GM18951 (cell line): ENCODE measurements around the gene MMP15.

Source experiments
- POLR2A ChIP-seq: IDR thresholded peaks from 4 replicates; pipeline ENCODE4 v1.6.1; 2011; ENCODE audit warnings: mild to moderate bottlenecking; ENCODE audit not compliant: insufficient read length, insufficient read depth; ENCODE audit errors: extremely low read depth
- in situ Hi-C: fragments of 300-500 bp; cut with MboI; formaldehyde crosslinking; loops from one replicate; pipeline ENCODE4 v1.12.0; 2022; ENCODE audit warnings: low sequenced_read_pairs, mixed read lengths, inconsistent platforms; ENCODE audit not compliant: unreplicated experiment

MMP15 gene

DNA sequence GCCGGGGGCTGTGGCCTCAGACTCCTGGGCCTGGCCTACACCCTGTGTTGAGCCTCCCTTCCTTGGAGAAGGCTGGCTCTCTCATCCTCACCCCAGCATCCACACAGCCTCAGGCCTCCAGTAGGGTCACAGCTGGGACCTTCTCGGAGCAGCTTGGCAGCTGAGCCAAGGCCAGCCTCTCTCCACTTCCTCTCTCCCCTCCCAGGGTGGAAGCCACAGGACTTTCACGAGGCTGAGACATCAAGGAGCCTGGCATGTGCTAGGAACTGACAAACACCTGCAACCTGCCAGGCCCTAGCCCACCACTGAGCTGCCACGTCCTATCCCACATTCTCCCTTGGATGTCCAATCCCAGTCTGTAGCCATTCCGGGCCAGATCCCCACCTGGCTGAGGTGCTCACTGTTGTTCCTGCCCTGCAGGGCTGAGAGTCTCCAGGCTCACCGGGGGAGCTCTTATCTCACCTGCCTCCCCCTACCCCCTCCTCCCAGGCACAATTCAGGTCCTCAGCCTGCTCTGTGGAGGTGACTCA lies 3.1 kb downstream of the MMP15 start:
- in situ Hi-C loops: no loop called here

DNA sequence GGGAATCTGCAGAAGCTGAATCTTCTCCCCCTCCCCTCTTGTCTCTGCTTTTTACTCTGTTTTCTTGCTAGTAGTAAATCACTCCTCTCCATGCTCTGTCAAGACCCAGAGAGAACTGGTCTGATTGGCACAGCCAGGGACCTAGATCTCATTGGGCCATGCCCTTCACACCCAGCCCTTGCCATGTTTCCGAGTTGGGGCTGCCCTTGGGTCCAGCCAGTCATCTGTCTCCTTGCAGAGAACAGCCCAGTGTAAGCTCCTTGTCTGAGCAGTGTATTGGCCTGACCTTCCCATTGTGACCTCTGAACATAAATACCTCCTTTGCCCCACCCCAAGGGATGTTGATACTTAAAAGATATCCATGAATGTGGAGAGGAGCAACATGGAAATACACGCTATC lies 3.9 kb downstream of the MMP15 start:
- in situ Hi-C loops: no loop called here
- TF ChIP-seq POLR2A: no peak

More for the DNA sequence above, 3.1 kb downstream of the MMP15 start:
- no peak for TF ChIP-seq POLR2A

DNA sequence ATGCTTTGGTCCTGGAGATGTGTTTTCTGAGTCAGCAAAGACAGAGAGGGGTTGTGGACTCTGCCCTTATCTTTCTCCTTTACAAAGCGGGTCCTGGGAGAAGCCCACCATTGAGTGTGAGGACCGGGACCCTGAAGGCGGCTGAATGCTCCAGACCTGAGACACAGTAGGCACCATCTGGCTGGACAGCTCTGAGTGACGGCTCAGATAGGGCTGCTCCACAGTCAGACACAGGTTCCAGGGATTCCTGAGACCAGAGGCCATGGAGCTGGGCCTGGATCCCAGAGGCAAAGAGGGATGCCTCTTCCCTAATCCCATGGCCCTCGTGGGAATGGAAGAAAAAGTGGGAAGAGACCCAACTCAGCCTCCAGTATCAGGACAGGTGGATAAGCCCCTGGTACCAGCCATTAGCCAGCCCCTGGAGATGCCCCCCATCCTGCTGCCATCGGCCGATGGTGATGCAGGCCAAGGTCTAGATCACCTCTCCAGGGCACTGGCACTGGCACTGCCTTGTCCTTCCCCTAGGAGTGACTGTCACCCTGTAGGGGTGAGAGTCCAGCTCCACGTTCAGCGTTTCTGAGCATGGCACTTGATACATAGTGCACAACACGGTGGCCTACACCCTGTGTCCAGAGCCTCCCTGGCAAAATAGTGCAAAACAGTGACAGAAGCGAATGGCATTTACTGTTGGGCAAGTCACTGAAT lies 4.7 kb downstream of the MMP15 start:
- in situ Hi-C loops: no loop called here
- TF ChIP-seq POLR2A: no peak

DNA sequence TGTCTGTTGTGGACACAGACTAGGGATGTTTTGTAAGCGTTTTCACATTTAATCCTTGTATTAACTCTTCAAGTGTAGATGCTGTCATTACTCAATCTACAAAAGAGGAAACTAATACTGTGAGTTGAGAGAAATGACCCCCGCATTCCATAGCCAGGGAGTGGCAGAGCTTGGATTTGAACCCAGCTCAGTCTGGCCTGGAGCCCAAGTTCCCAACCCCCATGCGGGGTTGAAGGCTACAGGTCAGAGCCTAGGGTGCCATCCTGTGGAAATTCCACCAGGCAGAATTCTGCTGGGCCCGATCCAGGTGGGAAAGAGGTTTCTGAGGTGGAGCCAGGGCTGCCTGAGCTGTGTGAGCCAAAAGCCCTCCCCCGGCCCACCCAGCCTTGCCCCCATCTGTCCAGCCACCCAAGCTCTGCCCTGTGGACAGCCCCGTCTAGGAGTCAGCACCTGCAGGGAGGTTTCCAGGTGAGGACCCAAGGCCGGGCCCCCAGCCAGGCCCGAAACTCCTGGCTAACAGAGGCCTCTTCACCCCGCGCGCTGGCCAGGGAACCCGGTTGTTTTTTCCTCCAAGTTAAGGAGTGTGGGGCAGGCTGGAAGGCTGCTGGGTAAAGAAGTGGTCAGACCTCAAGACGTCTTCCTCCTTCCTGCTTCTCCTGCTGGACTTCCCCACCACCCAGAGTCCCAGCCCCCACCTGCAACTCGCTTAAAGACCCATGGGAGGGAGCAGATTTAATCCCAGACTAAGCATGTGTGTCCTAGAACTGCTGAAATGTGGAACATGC lies 5.7 kb downstream of the MMP15 start:
- in situ Hi-C loops: no loop called here
- no peak for TF ChIP-seq POLR2A

DNA sequence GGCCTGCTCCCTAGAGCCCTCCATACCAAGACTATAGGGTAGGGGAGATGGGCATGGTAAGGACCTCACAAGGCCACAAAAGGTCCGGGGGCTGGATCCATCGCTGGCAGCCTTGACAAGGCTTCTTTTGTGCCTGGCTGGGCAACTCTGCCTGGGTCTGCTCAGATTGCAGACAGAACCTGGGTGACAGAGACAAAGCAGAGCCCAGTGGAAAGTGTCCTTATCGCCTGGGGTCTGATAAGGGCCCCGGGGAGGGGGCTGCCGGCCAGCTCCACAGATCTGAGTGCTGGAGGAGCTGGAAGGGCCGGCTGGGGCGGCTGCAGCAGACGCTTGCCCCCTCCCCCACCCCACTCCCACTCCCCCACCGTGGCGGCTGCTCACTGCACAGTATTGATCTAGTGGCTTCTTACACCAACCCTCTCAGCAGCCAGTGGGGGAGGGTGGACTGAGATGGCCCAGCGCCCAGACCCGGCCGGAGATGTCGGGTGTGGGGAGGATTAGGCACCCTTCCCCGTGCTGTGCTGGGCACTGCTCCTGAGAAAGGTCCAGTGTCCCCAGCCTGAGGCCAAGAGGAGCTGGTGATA lies 7.2 kb downstream of the MMP15 start:
- no peak for TF ChIP-seq POLR2A
- in situ Hi-C loops: no loop called here

GRCh38 chr16:58034128-58034685 lies 8.7 kb downstream of the MMP15 start:
- TF ChIP-seq POLR2A: no peak
- in situ Hi-C loops: no loop called here

- in situ Hi-C loops: no loop called here
- TF ChIP-seq POLR2A: no peak
Measured at GRCh38 chr16:58034774-58035173, 9.2 kb downstream of the MMP15 start.

- in situ Hi-C loops: no loop called here
- no peak for TF ChIP-seq POLR2A
Measured at GRCh38 chr16:58035356-58036170, 10.0 kb downstream of the MMP15 start.

DNA sequence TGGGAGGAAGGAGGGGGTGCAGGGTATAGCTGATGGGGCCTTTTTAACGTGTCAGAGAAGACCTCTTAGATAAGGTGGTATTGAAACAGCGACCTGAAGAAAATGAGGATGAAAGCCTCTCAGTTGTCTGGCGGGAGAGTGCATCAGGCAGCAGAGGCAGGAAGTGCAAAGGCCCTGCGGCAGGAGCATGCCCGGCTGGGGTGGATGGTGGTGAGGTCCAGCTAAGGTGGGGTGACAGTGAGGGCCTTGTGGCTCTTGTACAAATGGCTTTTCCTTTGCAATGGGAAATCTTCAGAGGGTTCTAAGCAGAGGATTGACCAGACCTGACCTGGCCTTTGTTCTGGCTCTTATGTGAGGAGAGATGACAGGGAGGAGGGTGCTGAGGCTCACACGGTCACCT lies 11.4 kb downstream of the MMP15 start:
- TF ChIP-seq POLR2A: no peak
- in situ Hi-C loops: no loop called here

- TF ChIP-seq POLR2A: no peak
- in situ Hi-C loops: no loop called here
Measured at GRCh38 chr16:58037365-58038057, 12.0 kb downstream of the MMP15 start.

DNA sequence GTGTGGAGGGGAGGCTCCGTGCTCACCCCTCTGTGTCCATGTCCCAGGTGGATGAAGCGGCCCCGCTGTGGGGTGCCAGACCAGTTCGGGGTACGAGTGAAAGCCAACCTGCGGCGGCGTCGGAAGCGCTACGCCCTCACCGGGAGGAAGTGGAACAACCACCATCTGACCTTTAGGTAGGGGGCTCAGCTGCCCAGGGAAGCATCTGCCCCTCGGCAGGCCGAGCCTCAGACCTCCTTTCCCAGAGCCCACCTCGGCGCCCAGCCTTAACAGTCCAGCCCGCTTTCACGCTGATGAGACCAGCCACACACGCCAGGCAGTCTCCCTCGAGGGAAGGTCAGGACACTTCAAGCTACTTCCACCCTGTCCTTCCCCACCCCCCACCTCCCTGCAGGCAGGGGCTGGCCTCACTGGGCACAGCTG lies 12.7 kb downstream of the MMP15 start:
- in situ Hi-C loops: no loop called here
- no peak for TF ChIP-seq POLR2A
